ENCODE results near the gene YOD1.
"Not testable (repeated sequence)": the region's sequence is repeated elsewhere in the genome, so short reads cannot be mapped to it uniquely, and the experiment has no call there.

The YOD1 gene

DNA sequence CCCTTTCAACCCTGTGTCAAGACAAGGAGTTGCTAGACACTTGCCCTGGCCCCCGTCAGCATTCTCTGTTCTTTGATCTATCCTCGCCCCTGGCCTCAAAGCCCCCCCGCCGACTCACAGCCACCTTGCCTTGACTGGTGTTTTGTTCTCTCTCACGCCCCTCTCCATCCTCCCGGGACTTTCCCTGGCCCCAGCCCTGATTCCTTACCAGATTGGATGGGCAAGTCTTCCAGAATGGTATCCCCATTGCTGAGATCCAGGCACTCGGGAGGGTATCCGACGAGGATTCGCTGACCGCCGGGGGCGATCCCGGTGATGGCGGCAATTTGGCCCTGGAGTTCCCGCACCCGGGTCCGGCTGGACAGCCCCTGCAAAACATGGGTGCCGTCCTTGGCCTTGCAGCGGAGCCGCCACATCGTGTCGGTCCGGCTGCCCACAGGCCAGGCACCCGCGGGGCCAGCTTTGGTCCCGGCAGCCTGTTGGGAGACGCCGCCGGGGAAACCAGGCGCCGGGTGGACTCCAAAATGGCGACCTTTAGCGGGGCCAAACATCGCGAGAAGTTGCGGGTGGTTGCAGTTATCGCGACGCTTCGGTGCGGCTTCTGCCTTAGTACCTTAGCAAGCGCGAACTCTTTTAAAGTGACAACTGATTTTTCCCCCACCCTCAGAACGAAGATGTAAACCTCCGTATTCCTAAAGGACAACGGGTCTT, 373 bp downstream of the YOD1 start:
- DNase-seq (ENCODE audit: low read depth in 2 of 3, low spot score in 2 of 3), result peak; percentile 72 to 88 (median 84)

DNA sequence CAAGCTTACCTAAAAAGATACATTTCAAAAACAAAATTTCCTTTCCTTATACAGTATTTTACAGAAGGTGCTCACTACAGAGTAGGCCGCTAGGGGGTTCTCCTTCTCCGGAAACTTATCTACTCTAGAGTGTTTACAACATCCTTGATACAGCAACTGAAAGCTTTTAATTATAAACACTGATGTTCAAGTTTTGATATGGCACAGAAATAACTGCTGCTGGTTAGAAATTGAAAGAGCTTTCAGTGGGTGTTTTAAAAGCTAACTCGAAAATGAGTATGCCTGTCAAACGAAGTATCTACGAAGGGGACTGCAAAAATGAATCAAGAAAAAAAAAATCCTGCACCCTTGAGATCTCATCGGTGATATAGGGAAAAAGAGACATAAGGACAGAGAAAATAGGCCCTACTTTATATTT, 1.0 kb downstream of the YOD1 start:
- no peak for DNase-seq (ENCODE audit: low read depth in 2 of 3, low spot score in 2 of 3)

GRCh38 chr1:207049514-207049913, 1.5 kb downstream of the YOD1 start:
- DNase-seq (ENCODE audit: low read depth in 2 of 3, low spot score in 2 of 3), result no peak

- DNase-seq (ENCODE audit: low read depth in 2 of 3, low spot score in 2 of 3), result no peak
These were observed 2.0 kb downstream of the YOD1 start for GRCh38 chr1:207049054-207049453.

DNA sequence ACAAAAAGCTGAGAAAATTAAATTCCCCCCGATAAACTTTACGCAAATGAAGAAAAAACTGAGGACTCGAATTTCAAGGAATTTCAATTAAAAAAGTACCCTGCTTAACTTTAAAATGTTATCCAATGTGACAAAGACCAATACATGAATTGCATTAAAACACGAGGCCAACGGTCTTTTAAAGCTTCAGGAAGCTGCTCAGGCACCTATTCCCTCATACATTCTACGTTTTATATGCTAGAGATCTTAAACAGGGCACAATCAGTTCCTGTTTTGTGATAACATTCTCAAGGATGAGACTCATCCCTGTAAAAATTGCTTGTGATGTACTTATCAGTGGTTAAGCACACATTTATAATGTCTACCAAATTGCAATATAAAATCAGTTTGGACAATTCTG, 3.0 kb downstream of the YOD1 start:
- no peak for DNase-seq (ENCODE audit: low read depth in 2 of 3, low spot score in 2 of 3)

- no peak for DNase-seq (ENCODE audit: low read depth in 2 of 3, low spot score in 2 of 3)
These were observed 3.5 kb downstream of the YOD1 start for GRCh38 chr1:207047505-207047904.

DNA sequence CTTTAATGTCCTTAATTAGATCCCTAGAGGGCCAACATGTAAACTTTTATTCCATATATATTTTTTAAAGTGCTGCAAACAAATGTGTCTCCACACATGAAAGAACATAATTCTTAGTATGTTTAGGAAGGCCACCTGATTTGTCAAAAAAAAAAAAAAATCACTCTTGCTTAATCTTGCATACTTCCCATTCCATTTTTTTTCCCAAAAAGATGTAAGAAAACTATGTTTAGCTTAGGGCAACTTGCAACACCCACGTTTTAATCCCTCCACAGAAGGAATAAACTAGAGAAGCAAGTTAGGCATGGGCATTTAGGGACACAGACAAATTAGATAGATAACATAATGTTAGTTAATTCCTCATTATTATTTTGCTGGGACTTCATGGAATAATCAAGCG, 5.6 kb downstream of the YOD1 start:
- no peak for DNase-seq (ENCODE audit: low read depth in 2 of 3, low spot score in 2 of 3)

DNA sequence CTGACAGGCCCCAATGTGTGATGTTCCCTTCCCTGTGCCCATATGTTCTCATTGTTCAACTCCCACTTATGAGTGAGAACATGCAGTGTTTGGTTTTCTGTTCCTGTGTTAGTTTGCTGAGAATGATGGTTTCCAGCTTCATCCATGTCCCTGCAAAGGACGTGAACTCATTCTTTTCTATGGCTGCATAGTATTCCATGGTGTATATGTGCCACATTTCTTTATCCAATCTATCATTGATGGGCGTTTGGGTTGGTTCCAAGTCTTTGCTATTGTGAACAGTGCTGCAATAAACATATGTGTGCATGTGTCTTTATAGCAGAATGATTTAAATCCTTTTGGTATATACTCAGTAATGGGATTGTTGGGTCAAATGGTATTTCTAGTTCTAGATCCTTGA, 9.6 kb downstream of the YOD1 start:
- DNase-seq (ENCODE audit: low read depth in 2 of 3, low spot score in 2 of 3), result not testable (repeated sequence)

- no peak for DNase-seq (ENCODE audit: low read depth in 2 of 3, low spot score in 2 of 3)
These were observed 10.9 kb downstream of the YOD1 start for GRCh38 chr1:207040181-207040533.

DNA sequence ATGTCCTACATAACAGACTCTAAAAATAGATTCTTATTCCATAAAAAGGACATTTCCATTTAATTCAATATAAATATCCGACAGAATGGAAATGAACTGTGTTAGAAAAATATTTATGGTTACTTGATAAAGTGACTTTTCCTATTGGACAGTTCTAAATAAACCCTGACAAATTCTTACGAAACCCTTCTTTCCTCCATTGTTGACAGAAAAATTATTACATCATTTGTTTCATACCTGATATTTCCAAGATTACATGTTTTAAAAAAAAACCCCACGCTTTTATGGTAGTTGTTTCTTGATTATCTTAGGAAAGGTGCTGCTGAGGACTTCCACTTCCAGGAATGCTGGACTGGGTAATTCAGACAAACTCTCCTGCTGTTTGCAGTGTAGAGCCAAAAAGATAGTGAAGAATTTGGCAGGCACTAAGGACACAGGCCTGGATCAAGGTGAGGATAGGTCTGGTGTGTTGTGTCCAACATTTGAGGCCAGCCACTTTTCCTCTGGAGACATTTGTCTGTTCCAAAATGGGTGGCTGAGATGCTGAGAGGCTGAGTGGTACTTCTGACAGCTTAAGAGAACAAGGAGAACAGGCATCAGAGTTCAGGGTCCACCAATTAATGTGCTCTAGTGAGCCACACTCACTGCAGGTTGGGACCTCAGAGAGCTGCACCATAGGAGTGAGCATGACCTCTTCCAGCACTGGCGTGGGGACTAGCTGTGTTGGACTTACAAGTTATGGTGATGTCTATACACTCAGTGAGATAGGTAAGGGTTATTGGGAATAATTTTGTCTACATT, 11.4 kb downstream of the YOD1 start:
- DNase-seq (ENCODE audit: low read depth in 2 of 3, low spot score in 2 of 3), result no peak

GRCh38 chr1:207036865-207037264, 14.1 kb downstream of the YOD1 start:
- DNase-seq (ENCODE audit: low read depth in 2 of 3, low spot score in 2 of 3), result no peak

DNA sequence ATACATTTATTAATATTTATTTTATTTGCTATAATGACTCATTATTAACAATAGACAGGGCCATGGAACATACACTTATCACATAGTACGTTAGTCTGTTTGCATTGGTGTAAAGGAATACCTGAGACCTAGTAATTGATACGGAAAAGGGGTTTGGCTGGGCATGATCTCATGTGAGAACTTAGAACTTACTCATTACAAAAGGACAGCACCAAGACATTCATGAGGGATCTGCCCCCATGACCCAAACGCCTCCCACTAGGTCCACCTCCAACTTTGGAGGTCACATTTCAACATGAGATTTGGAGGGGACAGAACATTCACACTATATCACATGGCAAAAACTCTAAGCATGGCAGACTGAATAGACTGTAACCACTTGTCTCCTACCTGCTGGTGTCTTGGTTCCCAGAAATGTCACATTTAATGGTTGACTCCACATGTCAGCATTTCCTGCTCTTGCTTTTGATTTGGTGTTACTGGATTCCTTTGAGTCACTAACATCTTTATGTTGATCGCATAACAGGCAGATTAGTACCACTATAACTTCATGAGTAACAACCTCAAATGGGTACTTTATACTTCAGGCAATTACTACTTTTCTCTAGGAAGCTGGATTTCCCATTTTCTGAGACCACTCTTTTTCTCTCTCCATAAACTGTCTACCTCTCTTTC, 15.0 kb downstream of the YOD1 start:
- no peak for DNase-seq (ENCODE audit: low read depth in 2 of 3, low spot score in 2 of 3)

GRCh38 chr1:207034998-207035397, 16.0 kb downstream of the YOD1 start:
- DNase-seq (ENCODE audit: low read depth in 2 of 3, low spot score in 2 of 3), result no peak

GRCh38 chr1:207034208-207034607, 16.8 kb downstream of the YOD1 start:
- DNase-seq (ENCODE audit: low read depth in 2 of 3, low spot score in 2 of 3), result no peak

GRCh38 chr1:207033302-207033701, 17.7 kb downstream of the YOD1 start:
- DNase-seq (ENCODE audit: low read depth in 2 of 3, low spot score in 2 of 3), result no peak

- no peak for DNase-seq (ENCODE audit: low read depth in 2 of 3, low spot score in 2 of 3)
These were observed 18.4 kb downstream of the YOD1 start, which contains the start of gene C1orf116 for GRCh38 chr1:207032528-207033017. Gene C1orf116, minus strand, starts transcription at chr1:207032756. Its CDS starts 5,158 bp downstream, at chr1:207027598.

DNA sequence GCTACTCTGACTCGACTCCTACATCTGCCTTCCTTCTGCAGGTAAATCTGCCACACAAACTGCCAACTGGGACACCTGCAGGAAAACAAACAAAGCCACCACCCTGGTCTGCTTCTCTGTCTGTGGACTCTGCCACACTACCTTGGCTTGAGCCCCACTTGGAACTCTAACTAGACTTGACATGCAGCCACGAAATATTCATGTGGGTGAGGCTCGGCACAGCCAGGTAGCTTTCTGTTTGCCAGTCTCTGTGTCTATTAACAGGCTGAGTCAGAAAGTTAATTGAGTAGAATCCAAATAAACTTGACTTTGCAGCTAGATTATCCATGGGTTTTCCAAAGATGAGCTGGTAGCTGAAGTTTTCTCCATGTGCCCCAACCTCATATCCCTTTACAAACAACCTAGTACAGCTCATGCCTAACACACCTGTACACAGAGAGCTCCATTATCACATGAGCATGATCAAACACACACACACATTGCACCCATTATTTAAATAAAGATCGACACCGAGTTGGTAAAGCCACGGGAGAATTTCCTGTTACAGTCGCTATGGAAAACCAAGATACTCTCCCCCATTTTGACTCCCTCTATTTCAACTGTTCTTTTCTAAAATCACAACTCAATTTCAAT, 19.3 kb downstream of the YOD1 start:
- no peak for DNase-seq (ENCODE audit: low read depth in 2 of 3, low spot score in 2 of 3)

DNA sequence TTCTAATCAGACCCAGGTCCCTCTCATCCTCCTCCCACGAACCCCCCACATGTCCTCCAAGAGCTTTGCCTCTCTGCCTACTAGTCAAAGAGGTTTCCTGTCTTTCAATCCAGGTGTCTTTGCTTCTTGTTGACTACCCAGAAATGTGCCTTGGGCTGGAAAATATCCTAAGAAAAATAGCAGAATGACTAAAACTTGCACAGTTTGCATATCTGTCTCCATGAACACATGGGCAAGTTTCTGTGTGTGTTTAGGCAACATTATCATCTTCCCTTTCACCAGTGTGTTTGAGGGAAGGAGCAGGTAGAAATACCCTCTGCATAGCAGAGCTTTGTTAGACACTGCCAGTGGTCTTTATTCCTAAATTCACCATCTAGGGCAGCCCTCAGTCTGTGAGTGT, 20.0 kb downstream of the YOD1 start:
- DNase-seq (ENCODE audit: low read depth in 2 of 3, low spot score in 2 of 3), result no peak

- DNase-seq (ENCODE audit: low read depth in 2 of 3, low spot score in 2 of 3), result no peak
These were observed 20.4 kb downstream of the YOD1 start for GRCh38 chr1:207030522-207031009.

GRCh38 chr1:207029701-207030521, 21.1 kb downstream of the YOD1 start:
- DNase-seq (ENCODE audit: low read depth in 2 of 3, low spot score in 2 of 3), result no peak
